SH-SY5Y (cell line): ENCODE measurements around the gene TSPEAR.

Experiments
- GATA2 ChIP-seq: IDR thresholded peaks from 2 replicates; pipeline ENCODE4 v1.6.1; 2011; ENCODE audit warnings: mild to moderate bottlenecking, low read depth, low read length
- GATA3 ChIP-seq: IDR thresholded peaks from 2 replicates; pipeline ENCODE4 v1.6.1; 2011; ENCODE audit warnings: low read depth, mild to moderate bottlenecking, low read length, moderate library complexity

GRCh38 chr21:44589094-44589493 is 122.3 kb downstream of the TSPEAR start:
- TF ChIP-seq GATA2 (no peak), GATA3 (no peak)
